ENCODE measurements around the gene RNF13.

DNA sequence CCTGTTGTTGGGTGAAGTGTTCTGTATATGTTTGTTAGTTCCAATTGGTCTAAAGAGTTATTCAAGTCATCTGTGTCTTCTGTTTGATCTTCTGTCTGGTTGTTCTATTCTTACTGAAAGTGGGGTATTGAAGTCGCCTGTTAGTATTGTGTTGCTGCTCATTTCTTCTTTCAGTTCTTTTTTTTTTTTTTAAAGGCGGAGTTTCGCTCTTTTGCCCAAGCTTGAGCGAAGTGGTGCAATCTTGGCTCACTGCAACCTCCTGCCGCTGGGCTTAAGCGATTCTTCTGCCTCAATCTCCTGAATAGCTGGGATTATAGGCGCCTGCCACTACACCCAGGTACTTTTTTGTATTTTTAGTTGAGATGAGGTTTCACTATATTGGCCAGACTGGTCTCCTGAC lies 134.2 kb downstream of the RNF13 start:
- TF ChIP-seq, protein P1, sequence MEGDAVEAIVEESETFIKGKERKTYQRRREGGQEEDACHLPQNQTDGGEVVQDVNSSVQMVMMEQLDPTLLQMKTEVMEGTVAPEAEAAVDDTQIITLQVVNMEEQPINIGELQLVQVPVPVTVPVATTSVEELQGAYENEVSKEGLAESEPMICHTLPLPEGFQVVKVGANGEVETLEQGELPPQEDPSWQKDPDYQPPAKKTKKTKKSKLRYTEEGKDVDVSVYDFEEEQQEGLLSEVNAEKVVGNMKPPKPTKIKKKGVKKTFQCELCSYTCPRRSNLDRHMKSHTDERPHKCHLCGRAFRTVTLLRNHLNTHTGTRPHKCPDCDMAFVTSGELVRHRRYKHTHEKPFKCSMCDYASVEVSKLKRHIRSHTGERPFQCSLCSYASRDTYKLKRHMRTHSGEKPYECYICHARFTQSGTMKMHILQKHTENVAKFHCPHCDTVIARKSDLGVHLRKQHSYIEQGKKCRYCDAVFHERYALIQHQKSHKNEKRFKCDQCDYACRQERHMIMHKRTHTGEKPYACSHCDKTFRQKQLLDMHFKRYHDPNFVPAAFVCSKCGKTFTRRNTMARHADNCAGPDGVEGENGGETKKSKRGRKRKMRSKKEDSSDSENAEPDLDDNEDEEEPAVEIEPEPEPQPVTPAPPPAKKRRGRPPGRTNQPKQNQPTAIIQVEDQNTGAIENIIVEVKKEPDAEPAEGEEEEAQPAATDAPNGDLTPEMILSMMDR (IDR thresholded peaks at IDR 0.05): no peak
- no peak for TF ChIP-seq EZH2 (IDR thresholded peaks at IDR 0.05; ENCODE audit: borderline replicate concordance, insufficient read depth, low read depth, low read length, poor library complexity, severe bottlenecking)
